Measurements from ENCODE around the gene C1QTNF9B. TPM values are rescaled to one million over a fixed set of nuclear protein-coding genes. Genes with fewer than 3 reads are reported as not detected.

The C1QTNF9B gene
- total and polyA plus RNA-seq, 2 of the 13 experiments (the other 11 are each of a cell fraction or from before 2014, with no cell fraction given), result not detected

GRCh38 chr13:23845105-23845725 lies 52.1 kb downstream of the C1QTNF9B start:
- in situ Hi-C loops (cut with HindIII; ENCODE audit: extremely low pct_ligation_motif_present, low pct_unique_long_range_greater_than_20kb) (no loop called here), intact Hi-C loops (cut with micrococcal nuclease; ENCODE audit: unreplicated experiment) (no loop called here)
- ChIA-PET CTCF (ENCODE audit: low intra/inter-chr PET ratio, low total read pairs) (no interaction called here), POLR2A (no interaction called here)
- BruUV-seq (replicated peaks), result no TSS peak
- no peak overlapping the region for H3K4me2 ChIP-seq (ENCODE audit: low read depth, low read length)
- FAIRE-seq, result no peak
- H3K9ac ChIP-seq (ENCODE audit: insufficient read depth, low read depth, low read length), result no peak overlapping the region
- no peaks in the 10 kb centered on the region for H3K9me3 ChIP-seq (ENCODE audit: low read length)
- no peak for ATAC-seq
- peaks cover 0 to 2% of the 10 kb centered on the region in 2 experiments; a peak in 1 of 5 replicates for H3K36me3 ChIP-seq (replicated peaks in 1 of 2; ENCODE audit: control insufficient read depth in 1 of 2, insufficient read depth in 2 of 2, low read length in 2 of 2)
- H3K4me1 ChIP-seq (ENCODE audit: insufficient read depth, low read length), result no peaks in the 10 kb centered on the region
- no peak for DNase-seq (ENCODE audit: low spot score)
- H3K4me3 ChIP-seq (replicated peaks in 1 of 3; ENCODE audit: insufficient read depth in 1 of 3, low read depth in 2 of 3, low read length in 3 of 3), result no peak overlapping the region
- TF ChIP-seq ZNF136 (CRISPR knock-in tag; IDR thresholded peaks at IDR 0.05; ENCODE audit: low read depth), result no peak
- no peak for TF ChIP-seq ZNF614 (CRISPR knock-in tag; IDR thresholded peaks at IDR 0.05; ENCODE audit: borderline replicate concordance)
- TF ChIP-seq, protein P1, sequence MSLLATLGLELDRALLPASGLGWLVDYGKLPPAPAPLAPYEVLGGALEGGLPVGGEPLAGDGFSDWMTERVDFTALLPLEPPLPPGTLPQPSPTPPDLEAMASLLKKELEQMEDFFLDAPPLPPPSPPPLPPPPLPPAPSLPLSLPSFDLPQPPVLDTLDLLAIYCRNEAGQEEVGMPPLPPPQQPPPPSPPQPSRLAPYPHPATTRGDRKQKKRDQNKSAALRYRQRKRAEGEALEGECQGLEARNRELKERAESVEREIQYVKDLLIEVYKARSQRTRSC (CRISPR knock-in tag; IDR thresholded peaks at IDR 0.05; ENCODE audit: low read depth), result no peak
- TF ChIP-seq RARA (CRISPR knock-in tag; IDR thresholded peaks at IDR 0.05), result no peak
- no peak for TF ChIP-seq KMT2B (CRISPR knock-in tag; IDR thresholded peaks at IDR 0.05)
- no peak for TF ChIP-seq ZNF224 (CRISPR knock-in tag; IDR thresholded peaks at IDR 0.05)
- no peak for TF ChIP-seq AHR (CRISPR knock-in tag; IDR thresholded peaks at IDR 0.05)
- H4K20me1 ChIP-seq (ENCODE audit: insufficient read depth, low read length), result no peaks in the 10 kb centered on the region
- no peak overlapping the region for H3K27ac ChIP-seq (ENCODE audit: extremely low read length, insufficient read depth, low read length)
- H3K27me3 ChIP-seq (ENCODE audit: control insufficient read depth in 1 of 2, insufficient read depth in 2 of 2, low read length in 2 of 2), result no peaks in the 10 kb centered on the region
- H2AFZ ChIP-seq (ENCODE audit: low read length), result no peak overlapping the region
- H3K79me2 ChIP-seq (ENCODE audit: insufficient read depth, low read length), result no peaks in the 10 kb centered on the region
- 93% methylated on average over 5 of the region's 5 CpGs for WGBS (ENCODE audit: low lambda C conversion rate)

DNA sequence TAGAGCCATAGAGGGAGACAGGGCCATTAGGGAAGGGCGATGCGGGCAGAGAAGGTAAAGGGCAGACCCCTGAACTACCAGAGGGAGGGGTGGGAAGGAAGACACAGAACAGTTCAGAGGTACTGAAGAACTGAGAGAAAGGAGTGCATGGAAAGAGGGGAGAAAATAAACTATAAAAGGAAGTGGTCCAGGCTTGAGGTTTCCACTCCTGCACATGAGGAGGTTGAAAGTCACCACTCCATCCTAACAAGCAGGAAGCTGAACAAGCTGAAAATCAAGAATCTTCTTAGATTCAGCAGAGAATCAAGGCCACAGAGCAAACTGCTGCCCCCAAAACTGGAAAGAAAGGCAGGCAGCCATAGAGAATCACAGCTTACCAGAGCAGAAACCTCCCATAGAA lies 53.2 kb downstream of the C1QTNF9B start:
- WGBS (ENCODE audit: low lambda C conversion rate), result 100% methylated on average over 2 of the region's 2 CpGs
- BruUV-seq (replicated peaks), result no TSS peak
- TF ChIP-seq, protein P2, sequence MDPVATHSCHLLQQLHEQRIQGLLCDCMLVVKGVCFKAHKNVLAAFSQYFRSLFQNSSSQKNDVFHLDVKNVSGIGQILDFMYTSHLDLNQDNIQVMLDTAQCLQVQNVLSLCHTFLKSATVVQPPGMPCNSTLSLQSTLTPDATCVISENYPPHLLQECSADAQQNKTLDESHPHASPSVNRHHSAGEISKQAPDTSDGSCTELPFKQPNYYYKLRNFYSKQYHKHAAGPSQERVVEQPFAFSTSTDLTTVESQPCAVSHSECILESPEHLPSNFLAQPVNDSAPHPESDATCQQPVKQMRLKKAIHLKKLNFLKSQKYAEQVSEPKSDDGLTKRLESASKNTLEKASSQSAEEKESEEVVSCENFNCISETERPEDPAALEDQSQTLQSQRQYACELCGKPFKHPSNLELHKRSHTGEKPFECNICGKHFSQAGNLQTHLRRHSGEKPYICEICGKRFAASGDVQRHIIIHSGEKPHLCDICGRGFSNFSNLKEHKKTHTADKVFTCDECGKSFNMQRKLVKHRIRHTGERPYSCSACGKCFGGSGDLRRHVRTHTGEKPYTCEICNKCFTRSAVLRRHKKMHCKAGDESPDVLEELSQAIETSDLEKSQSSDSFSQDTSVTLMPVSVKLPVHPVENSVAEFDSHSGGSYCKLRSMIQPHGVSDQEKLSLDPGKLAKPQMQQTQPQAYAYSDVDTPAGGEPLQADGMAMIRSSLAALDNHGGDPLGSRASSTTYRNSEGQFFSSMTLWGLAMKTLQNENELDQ (CRISPR knock-in tag; IDR thresholded peaks at IDR 0.05; ENCODE audit: borderline replicate concordance), result no peak
- TF ChIP-seq RARG (CRISPR knock-in tag; IDR thresholded peaks at IDR 0.05; ENCODE audit: low read depth) (no peak), ZFP37 (CRISPR knock-in tag; IDR thresholded peaks at IDR 0.05; ENCODE audit: borderline replicate concordance) (no peak), TOE1 (CRISPR knock-in tag; IDR thresholded peaks at IDR 0.05) (no peak), HOXA9 (CRISPR knock-in tag; IDR thresholded peaks at IDR 0.05; ENCODE audit: borderline replicate concordance) (no peak), HNRNPL (IDR thresholded peaks at IDR 0.05; ENCODE audit: low read depth, low read length) (no peak), KAT2B (IDR thresholded peaks at IDR 0.05; ENCODE audit: borderline replicate concordance, low read depth, low read length) (no peak)
- TF ChIP-seq, protein P3, sequence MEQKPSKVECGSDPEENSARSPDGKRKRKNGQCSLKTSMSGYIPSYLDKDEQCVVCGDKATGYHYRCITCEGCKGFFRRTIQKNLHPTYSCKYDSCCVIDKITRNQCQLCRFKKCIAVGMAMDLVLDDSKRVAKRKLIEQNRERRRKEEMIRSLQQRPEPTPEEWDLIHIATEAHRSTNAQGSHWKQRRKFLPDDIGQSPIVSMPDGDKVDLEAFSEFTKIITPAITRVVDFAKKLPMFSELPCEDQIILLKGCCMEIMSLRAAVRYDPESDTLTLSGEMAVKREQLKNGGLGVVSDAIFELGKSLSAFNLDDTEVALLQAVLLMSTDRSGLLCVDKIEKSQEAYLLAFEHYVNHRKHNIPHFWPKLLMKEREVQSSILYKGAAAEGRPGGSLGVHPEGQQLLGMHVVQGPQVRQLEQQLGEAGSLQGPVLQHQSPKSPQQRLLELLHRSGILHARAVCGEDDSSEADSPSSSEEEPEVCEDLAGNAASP (CRISPR knock-in tag; IDR thresholded peaks at IDR 0.05; ENCODE audit: borderline replicate concordance), result no peak

More for the DNA sequence above, 53.2 kb downstream of the C1QTNF9B start:
- H3K4me3 ChIP-seq (replicated peaks in 1 of 3; ENCODE audit: insufficient read depth in 1 of 3, low read depth in 2 of 3, low read length in 3 of 3), result no peak overlapping the region
- no peak overlapping the region for H2AFZ ChIP-seq (ENCODE audit: low read length)
- POLR2A ChIA-PET, result no interaction called here
- no peak for FAIRE-seq
- no peaks in the 10 kb centered on the region for H4K20me1 ChIP-seq (ENCODE audit: insufficient read depth, low read length)
- CTCF ChIA-PET (ENCODE audit: low intra/inter-chr PET ratio, low total read pairs), result no interaction called here
- no peaks in the 10 kb centered on the region for H3K4me1 ChIP-seq (ENCODE audit: insufficient read depth, low read length)
- in situ Hi-C loops (cut with HindIII; ENCODE audit: extremely low pct_ligation_motif_present, low pct_unique_long_range_greater_than_20kb), result no loop called here
- H3K27me3 ChIP-seq (ENCODE audit: control insufficient read depth in 1 of 2, insufficient read depth in 2 of 2, low read length in 2 of 2), result no peaks in the 10 kb centered on the region
- no peak for ATAC-seq
- no peak overlapping the region for H3K9ac ChIP-seq (ENCODE audit: insufficient read depth, low read depth, low read length)
- intact Hi-C loops (cut with micrococcal nuclease; ENCODE audit: unreplicated experiment), result no loop called here
- H3K27ac ChIP-seq (ENCODE audit: extremely low read length, insufficient read depth, low read length), result no peak overlapping the region
- no peaks in the 10 kb centered on the region for H3K79me2 ChIP-seq (ENCODE audit: insufficient read depth, low read length)
- H3K36me3 ChIP-seq (replicated peaks in 1 of 2; ENCODE audit: control insufficient read depth in 1 of 2, insufficient read depth in 2 of 2, low read length in 2 of 2), result peaks cover 0 to 2% of the 10 kb centered on the region in 2 experiments; a peak in 1 of 5 replicates
- no peak for DNase-seq (ENCODE audit: low spot score)
- H3K4me2 ChIP-seq (ENCODE audit: low read depth, low read length), result no peak overlapping the region
- H3K9me3 ChIP-seq (ENCODE audit: low read length), result no peaks in the 10 kb centered on the region

Measured in HepG2 (cell line).